Fibroblast of lung (primary cell): ENCODE measurements around the gene DPM2.

Experiments used
- EZH2 ChIP-seq: IDR thresholded peaks from 2 replicates; pipeline ENCODE4 v1.5.1; 2012; ENCODE audit warnings: low read length, control low read depth, mild to moderate bottlenecking; ENCODE audit errors: missing control alignments
- TF ChIP-seq, protein P1 (sequence below), 2 donors: IDR thresholded peaks in 1 of 2; conservative IDR thresholded peaks in 1 of 2; 1 replicate in 1 of 2; 2 replicates in 1 of 2; pipeline ENCODE4 v1.5.1; 2011 to 2012; ENCODE audit warnings: low read length in 2 of 2, control low read depth in 1 of 2, inconsistent platforms in 1 of 2, low read depth in 1 of 2, mild to moderate bottlenecking in 1 of 2

DNA sequence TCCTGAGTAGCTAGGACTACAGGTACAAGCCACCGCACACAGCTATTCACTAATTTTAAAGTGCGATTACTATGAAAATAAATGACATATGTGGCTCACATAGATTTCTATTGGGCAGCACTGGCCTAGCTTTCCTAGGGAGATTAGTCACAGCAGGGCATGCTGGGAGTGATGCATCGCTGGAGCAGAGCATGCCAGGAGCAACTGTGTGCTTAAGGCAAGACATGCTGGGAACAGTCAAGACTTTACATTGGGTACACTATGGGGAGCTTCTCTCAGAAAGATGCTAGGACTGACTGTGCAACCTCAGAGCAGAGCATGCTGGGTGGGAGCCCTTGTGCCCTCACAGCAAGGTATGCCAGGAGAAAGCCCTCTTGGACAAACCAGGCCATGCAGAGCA lies 47.6 kb downstream of the DPM2 start:
- TF ChIP-seq, protein P1, sequence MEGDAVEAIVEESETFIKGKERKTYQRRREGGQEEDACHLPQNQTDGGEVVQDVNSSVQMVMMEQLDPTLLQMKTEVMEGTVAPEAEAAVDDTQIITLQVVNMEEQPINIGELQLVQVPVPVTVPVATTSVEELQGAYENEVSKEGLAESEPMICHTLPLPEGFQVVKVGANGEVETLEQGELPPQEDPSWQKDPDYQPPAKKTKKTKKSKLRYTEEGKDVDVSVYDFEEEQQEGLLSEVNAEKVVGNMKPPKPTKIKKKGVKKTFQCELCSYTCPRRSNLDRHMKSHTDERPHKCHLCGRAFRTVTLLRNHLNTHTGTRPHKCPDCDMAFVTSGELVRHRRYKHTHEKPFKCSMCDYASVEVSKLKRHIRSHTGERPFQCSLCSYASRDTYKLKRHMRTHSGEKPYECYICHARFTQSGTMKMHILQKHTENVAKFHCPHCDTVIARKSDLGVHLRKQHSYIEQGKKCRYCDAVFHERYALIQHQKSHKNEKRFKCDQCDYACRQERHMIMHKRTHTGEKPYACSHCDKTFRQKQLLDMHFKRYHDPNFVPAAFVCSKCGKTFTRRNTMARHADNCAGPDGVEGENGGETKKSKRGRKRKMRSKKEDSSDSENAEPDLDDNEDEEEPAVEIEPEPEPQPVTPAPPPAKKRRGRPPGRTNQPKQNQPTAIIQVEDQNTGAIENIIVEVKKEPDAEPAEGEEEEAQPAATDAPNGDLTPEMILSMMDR (conservative IDR thresholded peaks at IDR 0.05 in 1 of 2, IDR thresholded peaks at IDR 0.05 in 1 of 2; ENCODE audit: low read depth in 1 of 2, low read length in 2 of 2): no peak
- no peak for TF ChIP-seq EZH2
